ENCODE measurements around the gene LRRTM4. TPM values are rescaled to one million over a fixed set of nuclear protein-coding genes. Genes with fewer than 3 reads are reported as not detected.

Gene LRRTM4
- polyA plus RNA-seq, 1 donor (not counting 4 experiments of a cell fraction or from before 2014, with no cell fraction given), result not detected

DNA sequence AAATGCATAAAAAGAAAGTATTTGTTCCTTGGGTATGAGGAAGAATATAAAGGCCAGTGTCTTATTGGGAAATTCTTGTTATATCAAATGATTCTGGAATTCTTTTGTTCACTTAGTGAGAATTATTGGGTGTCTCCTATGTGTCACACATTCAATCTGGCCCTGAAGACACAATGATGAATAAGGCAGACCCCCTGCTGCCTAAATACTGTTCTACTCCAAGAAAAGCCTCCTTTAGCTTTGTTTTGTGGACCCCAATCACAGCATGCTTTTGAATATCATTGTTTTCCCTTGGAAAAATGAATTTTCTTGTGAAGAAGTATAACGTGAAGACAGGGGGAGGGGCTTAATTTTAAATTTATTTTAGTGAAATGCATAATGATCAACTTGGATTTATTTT lies 682.4 kb downstream of the LRRTM4 start:
- dilution Hi-C loops (cut with MboI; ENCODE audit: extremely low pct_ligation_motif_present, low sequenced_read_pairs), result no loop called here

DNA sequence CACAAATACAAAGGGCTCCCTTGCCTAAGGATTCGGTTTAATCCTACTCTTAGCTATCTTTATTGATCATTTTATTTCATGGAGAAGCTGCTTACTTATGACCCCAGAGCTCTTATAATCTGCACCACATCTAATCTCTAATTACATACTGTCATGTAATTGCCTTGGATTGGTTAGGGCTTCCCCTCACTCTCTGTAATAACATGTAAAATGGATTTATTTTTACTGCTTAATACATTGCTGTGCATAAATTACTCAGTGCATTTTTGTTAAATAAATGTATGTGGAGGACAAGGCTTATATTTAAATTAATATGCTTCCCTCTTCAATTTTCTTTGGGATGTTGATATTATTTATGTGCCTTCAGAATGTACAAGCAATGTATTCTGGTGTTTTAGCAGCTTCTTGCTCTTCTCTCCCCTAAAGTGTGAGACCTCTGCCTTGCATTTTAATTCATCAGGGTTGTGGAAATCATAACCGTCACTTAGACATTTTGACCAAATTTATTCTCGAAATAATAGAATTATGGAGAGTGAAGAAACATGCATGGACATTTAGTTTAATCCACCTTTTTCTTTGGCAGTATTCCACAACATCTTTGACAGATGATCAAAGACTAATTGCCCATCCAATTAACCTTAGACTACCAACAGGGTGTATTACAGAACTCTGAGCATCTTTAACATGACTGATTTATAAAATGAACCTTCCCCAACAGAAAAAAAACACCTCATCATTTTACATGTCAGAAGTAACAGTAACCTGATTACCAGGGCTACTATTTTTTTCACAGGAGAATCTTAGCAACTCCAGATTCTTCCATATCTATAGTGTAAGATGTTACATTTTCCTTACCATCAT lies 692.6 kb downstream of the LRRTM4 start:
- Histone ChIP-seq H3K9ac (ENCODE audit: control insufficient read depth, extremely low read depth, insufficient read depth, low read length) (no peak overlapping the region), H3K9me3 (ENCODE audit: control insufficient read depth, low read depth, low read length) (no peaks in the 10 kb centered on the region), H3K36me3 (ENCODE audit: control insufficient read depth in 2 of 2, extremely low read depth in 1 of 2, insufficient read depth in 2 of 2, low read length in 2 of 2) (no peaks in the 10 kb centered on the region), H4K20me1 (ENCODE audit: control insufficient read depth, extremely low read depth, insufficient read depth, low read length) (no peaks in the 10 kb centered on the region), H3K79me2 (ENCODE audit: control insufficient read depth, insufficient read depth, low read length) (no peaks in the 10 kb centered on the region), H3K4me1 (ENCODE audit: control insufficient read depth, extremely low read depth, insufficient read depth, low read length) (no peaks in the 10 kb centered on the region), H3K4me3 (ENCODE audit: control insufficient read depth in 2 of 3, extremely low read depth in 1 of 3, insufficient read depth in 2 of 3, low read depth in 1 of 3, low read length in 3 of 3) (no peak overlapping the region), H3K27me3 (ENCODE audit: control insufficient read depth, extremely low read depth, insufficient read depth, low read length) (no peaks in the 10 kb centered on the region), H3K4me2 (ENCODE audit: control insufficient read depth, extremely low read depth, insufficient read depth, low read depth, low read length) (no peak overlapping the region), H3K27ac (ENCODE audit: control insufficient read depth, insufficient read depth, low read length) (no peak overlapping the region), H2AFZ (ENCODE audit: control insufficient read depth, low read length) (no peak overlapping the region), H3K9me1 (ENCODE audit: control insufficient read depth, extremely low read depth, insufficient read depth, low read length) (no peaks in the 10 kb centered on the region)
- FAIRE-seq (no peak), DNase-seq (ENCODE audit: low read depth, low spot score) (no peak)
- dilution Hi-C loops (cut with MboI; ENCODE audit: extremely low pct_ligation_motif_present, low sequenced_read_pairs), result no loop called here
- no peak for TF ChIP-seq EZH2 (IDR thresholded peaks at IDR 0.05; ENCODE audit: low read length)

More for the DNA sequence above, 682.4 kb downstream of the LRRTM4 start:
- no peak for TF ChIP-seq EZH2 (IDR thresholded peaks at IDR 0.05; ENCODE audit: low read length)
- Histone ChIP-seq H3K36me3 (ENCODE audit: control insufficient read depth in 2 of 2, extremely low read depth in 1 of 2, insufficient read depth in 2 of 2, low read length in 2 of 2) (no peaks in the 10 kb centered on the region), H3K4me1 (ENCODE audit: control insufficient read depth, extremely low read depth, insufficient read depth, low read length) (no peaks in the 10 kb centered on the region), H2AFZ (ENCODE audit: control insufficient read depth, low read length) (no peak overlapping the region), H3K27me3 (ENCODE audit: control insufficient read depth, extremely low read depth, insufficient read depth, low read length) (no peaks in the 10 kb centered on the region), H3K27ac (ENCODE audit: control insufficient read depth, insufficient read depth, low read length) (no peak overlapping the region), H3K9ac (ENCODE audit: control insufficient read depth, extremely low read depth, insufficient read depth, low read length) (no peak overlapping the region), H3K4me3 (ENCODE audit: control insufficient read depth in 2 of 3, extremely low read depth in 1 of 3, insufficient read depth in 2 of 3, low read depth in 1 of 3, low read length in 3 of 3) (no peak overlapping the region), H3K79me2 (ENCODE audit: control insufficient read depth, insufficient read depth, low read length) (no peaks in the 10 kb centered on the region), H4K20me1 (ENCODE audit: control insufficient read depth, extremely low read depth, insufficient read depth, low read length) (no peaks in the 10 kb centered on the region), H3K4me2 (ENCODE audit: control insufficient read depth, extremely low read depth, insufficient read depth, low read depth, low read length) (no peak overlapping the region), H3K9me1 (ENCODE audit: control insufficient read depth, extremely low read depth, insufficient read depth, low read length) (no peaks in the 10 kb centered on the region), H3K9me3 (ENCODE audit: control insufficient read depth, low read depth, low read length) (no peaks in the 10 kb centered on the region)
- FAIRE-seq, result no peak
- DNase-seq (ENCODE audit: low read depth, low spot score), result no peak

DNA sequence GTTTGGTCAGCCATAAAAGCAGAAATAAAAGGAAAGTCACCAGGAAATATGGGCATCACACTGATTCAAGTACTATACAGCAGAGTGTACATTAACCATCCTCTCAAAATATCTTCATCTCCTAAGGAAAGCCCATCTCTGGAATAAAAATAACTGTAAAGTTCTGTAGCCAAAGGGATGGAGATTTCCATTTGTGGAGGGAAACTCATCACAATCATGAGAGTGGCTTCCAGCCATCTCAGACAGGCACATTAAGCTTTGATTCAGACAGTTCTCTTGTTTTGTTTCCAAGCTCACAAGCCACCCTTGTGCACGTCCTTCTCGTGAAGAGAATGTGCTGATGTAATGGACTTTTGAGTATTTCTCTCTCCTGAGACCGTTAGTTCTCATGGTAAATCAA lies 695.5 kb downstream of the LRRTM4 start:
- Histone ChIP-seq H2AFZ (ENCODE audit: control insufficient read depth, low read length) (no peak overlapping the region), H3K79me2 (ENCODE audit: control insufficient read depth, insufficient read depth, low read length) (no peaks in the 10 kb centered on the region), H3K36me3 (ENCODE audit: control insufficient read depth in 2 of 2, extremely low read depth in 1 of 2, insufficient read depth in 2 of 2, low read length in 2 of 2) (no peaks in the 10 kb centered on the region), H3K4me2 (ENCODE audit: control insufficient read depth, extremely low read depth, insufficient read depth, low read depth, low read length) (no peak overlapping the region), H3K9ac (ENCODE audit: control insufficient read depth, extremely low read depth, insufficient read depth, low read length) (no peak overlapping the region), H3K9me3 (ENCODE audit: control insufficient read depth, low read depth, low read length) (no peaks in the 10 kb centered on the region), H3K9me1 (ENCODE audit: control insufficient read depth, extremely low read depth, insufficient read depth, low read length) (no peaks in the 10 kb centered on the region), H3K27me3 (ENCODE audit: control insufficient read depth, extremely low read depth, insufficient read depth, low read length) (no peaks in the 10 kb centered on the region), H3K4me3 (ENCODE audit: control insufficient read depth in 2 of 3, extremely low read depth in 1 of 3, insufficient read depth in 2 of 3, low read depth in 1 of 3, low read length in 3 of 3) (no peak overlapping the region), H3K4me1 (ENCODE audit: control insufficient read depth, extremely low read depth, insufficient read depth, low read length) (no peaks in the 10 kb centered on the region), H3K27ac (ENCODE audit: control insufficient read depth, insufficient read depth, low read length) (no peak overlapping the region), H4K20me1 (ENCODE audit: control insufficient read depth, extremely low read depth, insufficient read depth, low read length) (no peaks in the 10 kb centered on the region)
- dilution Hi-C loops (cut with MboI; ENCODE audit: extremely low pct_ligation_motif_present, low sequenced_read_pairs), result no loop called here
- no peak for TF ChIP-seq EZH2 (IDR thresholded peaks at IDR 0.05; ENCODE audit: low read length)
- TF ChIP-seq, protein P1, sequence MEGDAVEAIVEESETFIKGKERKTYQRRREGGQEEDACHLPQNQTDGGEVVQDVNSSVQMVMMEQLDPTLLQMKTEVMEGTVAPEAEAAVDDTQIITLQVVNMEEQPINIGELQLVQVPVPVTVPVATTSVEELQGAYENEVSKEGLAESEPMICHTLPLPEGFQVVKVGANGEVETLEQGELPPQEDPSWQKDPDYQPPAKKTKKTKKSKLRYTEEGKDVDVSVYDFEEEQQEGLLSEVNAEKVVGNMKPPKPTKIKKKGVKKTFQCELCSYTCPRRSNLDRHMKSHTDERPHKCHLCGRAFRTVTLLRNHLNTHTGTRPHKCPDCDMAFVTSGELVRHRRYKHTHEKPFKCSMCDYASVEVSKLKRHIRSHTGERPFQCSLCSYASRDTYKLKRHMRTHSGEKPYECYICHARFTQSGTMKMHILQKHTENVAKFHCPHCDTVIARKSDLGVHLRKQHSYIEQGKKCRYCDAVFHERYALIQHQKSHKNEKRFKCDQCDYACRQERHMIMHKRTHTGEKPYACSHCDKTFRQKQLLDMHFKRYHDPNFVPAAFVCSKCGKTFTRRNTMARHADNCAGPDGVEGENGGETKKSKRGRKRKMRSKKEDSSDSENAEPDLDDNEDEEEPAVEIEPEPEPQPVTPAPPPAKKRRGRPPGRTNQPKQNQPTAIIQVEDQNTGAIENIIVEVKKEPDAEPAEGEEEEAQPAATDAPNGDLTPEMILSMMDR (optimal IDR thresholded peaks at IDR 0.05 in 1 of 3, IDR thresholded peaks at IDR 0.05 in 1 of 3, conservative IDR thresholded peaks at IDR 0.05 in 1 of 3; ENCODE audit: extremely low read depth in 1 of 3, insufficient read depth in 2 of 3, low read length in 3 of 3), result no peak
- DNase-seq (ENCODE audit: low read depth, low spot score) (no peak), FAIRE-seq (no peak)
